IgD-negative memory B cell (primary cell): ENCODE data around the gene TRABD2A. TPM values are rescaled to one million over a fixed set of nuclear protein-coding genes. Genes with fewer than 3 reads are reported as not detected.

ENCODE experiments used
- H3K27ac Mint-ChIP-seq, 3 donors: one replicate each; pipeline ENCODE4 v1.8.0; 2020 to 2022; ENCODE audit warnings: mild to moderate bottlenecking in 3 of 3, mixed read lengths in 3 of 3, moderate library complexity in 1 of 3
- H3K27me3 Mint-ChIP-seq: one replicate; pipeline ENCODE4 v1.8.0; 2021; ENCODE audit warnings: mixed read lengths
- H3K36me3 Mint-ChIP-seq: one replicate; pipeline ENCODE4 v1.8.0; 2020; ENCODE audit warnings: mild to moderate bottlenecking, mixed read lengths
- H3K4me1 Mint-ChIP-seq, 3 donors: one replicate each; pipeline ENCODE4 v1.8.0; 2020 to 2022; ENCODE audit warnings: mixed read lengths in 3 of 3, mild to moderate bottlenecking in 1 of 3
- H3K4me3 Mint-ChIP-seq, 4 donors: one replicate each; pipeline ENCODE4 v1.8.0; 2020 to 2022; ENCODE audit warnings: mild to moderate bottlenecking in 4 of 4, mixed read lengths in 4 of 4, moderate library complexity in 3 of 4
- H3K9me3 Mint-ChIP-seq, 3 donors: one replicate each; pipeline ENCODE4 v1.8.0; 2020 to 2021; ENCODE audit warnings: mixed read lengths in 3 of 3, mild to moderate bottlenecking in 1 of 3
- polyA plus RNA-seq: library from polyadenylated mRNA; unstranded; fragments of 300-500 nt; fragmentation: Illumina TruSeq; gene quantifications from one replicate; pipeline ENCODE4 v1.2.3, GENCODE V29; 2021

TRABD2A gene
- polyA plus RNA-seq, 1 donor from 2014 or later: 5.7 TPM

- H3K4me1 Mint-ChIP-seq: peaks cover 27 to 35% (median 34%) of the 10 kb centered on the region in 3 donors
- H3K4me3 Mint-ChIP-seq: peak overlapping the region; percentile 53 to 99 (median 85)
- H3K9me3 Mint-ChIP-seq: peaks cover 0 to 5% (median 1%) of the 10 kb centered on the region in 3 donors
- H3K27ac Mint-ChIP-seq: peak overlapping the region; percentile 31 to 93 (median 89)
- H3K36me3 Mint-ChIP-seq: peaks cover 12% of the 10 kb centered on the region
- H3K27me3 Mint-ChIP-seq: no peaks in the 10 kb centered on the region
Measured at GRCh38 chr2:84908948-84909713, 28.2 kb upstream of the TRABD2A start.

- Mint-ChIP-seq H3K4me3 (peak overlapping the region; percentile 92 to 99 (median 95)), H3K27me3 (no peaks in the 10 kb centered on the region), H3K9me3 (peaks cover 0 to 5% (median 1%) of the 10 kb centered on the region in 3 donors), H3K4me1 (peaks cover 29 to 42% (median 30%) of the 10 kb centered on the region in 3 donors), H3K36me3 (peaks cover 10% of the 10 kb centered on the region), H3K27ac (peak overlapping the region; percentile 87 to 96 (median 89))
Measured at GRCh38 chr2:84906900-84907714, 26.2 kb upstream of the TRABD2A start.

GRCh38 chr2:84906108-84906899, 25.4 kb upstream of the TRABD2A start:
- Mint-ChIP-seq H3K9me3 (peaks cover 0 to 7% (median 1%) of the 10 kb centered on the region in 3 donors), H3K36me3 (peaks cover 10% of the 10 kb centered on the region)

GRCh38 chr2:84905181-84906107, 24.6 kb upstream of the TRABD2A start, which contains the start of gene TMSB10:
Gene TMSB10 (plus strand): TSS chr2:84905656.
- H3K4me3 Mint-ChIP-seq: peak within 1 kb of the TSS; percentile 92 to 99 (median 96)
- H3K36me3 Mint-ChIP-seq: peaks cover 10% of the 10 kb centered on the region
- H3K4me1 Mint-ChIP-seq: peaks cover 34 to 48% (median 35%) of the 10 kb centered on the region in 3 donors
- peaks cover 0 to 7% (median 1%) of the 10 kb centered on the region in 3 donors for H3K9me3 Mint-ChIP-seq
- H3K27ac Mint-ChIP-seq: peak within 1 kb of the TSS; percentile 87 to 96 (median 89)
- no peaks in the 10 kb centered on the region for H3K27me3 Mint-ChIP-seq

More at GRCh38 chr2:84906108-84906899, 25.4 kb upstream of the TRABD2A start:
- H3K27me3 Mint-ChIP-seq: no peaks in the 10 kb centered on the region
- H3K27ac Mint-ChIP-seq: peak overlapping the region; percentile 87 to 96 (median 89)
- peak overlapping the region; percentile 92 to 99 (median 95) for H3K4me3 Mint-ChIP-seq
- H3K4me1 Mint-ChIP-seq: peaks cover 29 to 42% (median 30%) of the 10 kb centered on the region in 3 donors

- Mint-ChIP-seq H3K4me1 (peaks cover 32 to 44% (median 33%) of the 10 kb centered on the region in 3 donors), H3K27ac (peak overlapping the region; percentile 87 to 89 (median 87)), H3K36me3 (peaks cover 6% of the 10 kb centered on the region), H3K27me3 (no peaks in the 10 kb centered on the region), H3K4me3 (peak overlapping the region; percentile 92 to 99 (median 96)), H3K9me3 (peaks cover 0 to 6% (median 0%) of the 10 kb centered on the region in 3 donors)
Measured at GRCh38 chr2:84904717-84905174, 23.9 kb upstream of the TRABD2A start.

- Mint-ChIP-seq H3K27me3 (no peaks in the 10 kb centered on the region), H3K9me3 (peaks cover 0 to 2% (median 0%) of the 10 kb centered on the region in 3 donors), H3K4me3 (peak overlapping the region; percentile 92 to 99 (median 96)), H3K36me3 (peaks cover 3% of the 10 kb centered on the region), H3K27ac (peak overlapping the region; percentile 39 to 89 (median 86)), H3K4me1 (peaks cover 30 to 38% (median 32%) of the 10 kb centered on the region in 3 donors)
Measured at GRCh38 chr2:84904151-84904550, 23.3 kb upstream of the TRABD2A start.

- Mint-ChIP-seq H3K4me3 (peak overlapping the region in 1 of 4 donors; percentile 56), H3K36me3 (peaks cover 1% of the 10 kb centered on the region), H3K27ac (peak overlapping the region in 2 of 3 donors; percentile 61 to 78), H3K9me3 (peaks cover 0 to 2% (median 0%) of the 10 kb centered on the region in 3 donors), H3K4me1 (peaks cover 28 to 38% (median 32%) of the 10 kb centered on the region in 3 donors), H3K27me3 (no peaks in the 10 kb centered on the region)
Measured at GRCh38 chr2:84902526-84902925, 21.6 kb upstream of the TRABD2A start.

GRCh38 chr2:84901593-84902120, 20.8 kb upstream of the TRABD2A start:
- peaks cover 26 to 32% (median 28%) of the 10 kb centered on the region in 3 donors for H3K4me1 Mint-ChIP-seq
- H3K27me3 Mint-ChIP-seq: no peaks in the 10 kb centered on the region
- H3K36me3 Mint-ChIP-seq: peaks cover 1% of the 10 kb centered on the region
- peak overlapping the region in 1 of 4 donors; percentile 56 for H3K4me3 Mint-ChIP-seq
- peaks cover 0 to 2% (median 0%) of the 10 kb centered on the region in 3 donors for H3K9me3 Mint-ChIP-seq
- no peak overlapping the region for H3K27ac Mint-ChIP-seq

GRCh38 chr2:84900971-84901370, 20.1 kb upstream of the TRABD2A start:
- Mint-ChIP-seq H3K27ac (no peak overlapping the region), H3K4me1 (peaks cover 26 to 35% (median 31%) of the 10 kb centered on the region in 3 donors), H3K27me3 (no peaks in the 10 kb centered on the region), H3K9me3 (peaks cover 0 to 2% (median 0%) of the 10 kb centered on the region in 3 donors), H3K36me3 (no peaks in the 10 kb centered on the region), H3K4me3 (peak overlapping the region in 1 of 4 donors; percentile 54)

- no peak overlapping the region for H3K27ac Mint-ChIP-seq
- H3K9me3 Mint-ChIP-seq: peaks cover 0 to 2% (median 0%) of the 10 kb centered on the region in 3 donors
- H3K4me3 Mint-ChIP-seq: no peak overlapping the region
- no peaks in the 10 kb centered on the region for H3K27me3 Mint-ChIP-seq
- H3K4me1 Mint-ChIP-seq: peaks cover 35 to 44% (median 39%) of the 10 kb centered on the region in 3 donors
- H3K36me3 Mint-ChIP-seq: no peaks in the 10 kb centered on the region
Measured at GRCh38 chr2:84899304-84900204, 18.7 kb upstream of the TRABD2A start.

GRCh38 chr2:84897773-84898172, 16.9 kb upstream of the TRABD2A start:
- peak overlapping the region in 1 of 4 donors; percentile 27 for H3K4me3 Mint-ChIP-seq
- H3K27ac Mint-ChIP-seq: peak overlapping the region; percentile 25 to 84 (median 84)
- peaks cover 0 to 2% (median 0%) of the 10 kb centered on the region in 3 donors for H3K9me3 Mint-ChIP-seq
- peaks cover 36 to 41% (median 38%) of the 10 kb centered on the region in 3 donors for H3K4me1 Mint-ChIP-seq
- no peaks in the 10 kb centered on the region for H3K36me3 Mint-ChIP-seq
- no peaks in the 10 kb centered on the region for H3K27me3 Mint-ChIP-seq

- Mint-ChIP-seq H3K4me1 (peaks cover 36 to 41% (median 37%) of the 10 kb centered on the region in 3 donors), H3K9me3 (peaks cover 0 to under 1% (median 0%) of the 10 kb centered on the region in 3 donors), H3K36me3 (no peaks in the 10 kb centered on the region), H3K27ac (no peak overlapping the region), H3K27me3 (no peaks in the 10 kb centered on the region), H3K4me3 (no peak overlapping the region)
Measured at GRCh38 chr2:84896567-84896966, 15.7 kb upstream of the TRABD2A start.
